Gastrocnemius medialis (tissue), 4 donors: Measurements from ENCODE around the gene EEPD1.

ENCODE experiments used
- POLR2A ChIP-seq, 2 donors: fragments of 450-650 bp; IDR thresholded peaks; one replicate each; pipeline ENCODE4 v1.6.1; 2017; ENCODE audit warnings: antibody characterized with exemption in 2 of 2, mild to moderate bottlenecking in 2 of 2, moderate library complexity in 2 of 2
- TF ChIP-seq, protein P1 (sequence below), 5 experiments: fragments of 450-650 bp in 3 of 5; fragments of 200-600 bp in 2 of 5; sonication (generic) in 2 of 5; IDR thresholded peaks in 4 of 5; conservative IDR thresholded peaks in 1 of 5; 1 replicate in 4 of 5; 2 replicates in 1 of 5; pipeline ENCODE4 v1.5.1; 2016 to 2019; ENCODE audit warnings: antibody characterized with exemption in 5 of 5, mild to moderate bottlenecking in 3 of 5, moderate library complexity in 3 of 5

DNA sequence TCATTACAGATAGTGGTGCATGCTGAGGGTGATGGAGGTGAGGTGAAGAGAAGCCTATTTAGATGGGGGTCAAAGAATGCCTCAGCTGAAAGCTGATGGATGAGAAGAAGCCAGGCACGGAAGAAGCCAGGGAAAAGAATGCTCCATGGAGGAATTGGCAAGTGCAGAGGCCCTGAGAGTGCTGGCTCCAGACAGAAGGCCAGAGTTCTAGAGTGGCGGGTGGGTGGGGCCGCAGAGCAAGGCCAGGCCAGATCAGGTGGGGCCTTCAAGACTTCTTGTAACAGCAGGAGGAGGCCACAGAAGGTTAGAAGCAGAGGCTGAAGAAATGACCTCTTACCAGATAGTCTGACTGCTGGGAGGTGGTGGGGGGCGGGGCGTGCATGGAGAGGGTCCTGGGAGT, 7.3 kb downstream of the EEPD1 start:
- TF ChIP-seq, protein P1, sequence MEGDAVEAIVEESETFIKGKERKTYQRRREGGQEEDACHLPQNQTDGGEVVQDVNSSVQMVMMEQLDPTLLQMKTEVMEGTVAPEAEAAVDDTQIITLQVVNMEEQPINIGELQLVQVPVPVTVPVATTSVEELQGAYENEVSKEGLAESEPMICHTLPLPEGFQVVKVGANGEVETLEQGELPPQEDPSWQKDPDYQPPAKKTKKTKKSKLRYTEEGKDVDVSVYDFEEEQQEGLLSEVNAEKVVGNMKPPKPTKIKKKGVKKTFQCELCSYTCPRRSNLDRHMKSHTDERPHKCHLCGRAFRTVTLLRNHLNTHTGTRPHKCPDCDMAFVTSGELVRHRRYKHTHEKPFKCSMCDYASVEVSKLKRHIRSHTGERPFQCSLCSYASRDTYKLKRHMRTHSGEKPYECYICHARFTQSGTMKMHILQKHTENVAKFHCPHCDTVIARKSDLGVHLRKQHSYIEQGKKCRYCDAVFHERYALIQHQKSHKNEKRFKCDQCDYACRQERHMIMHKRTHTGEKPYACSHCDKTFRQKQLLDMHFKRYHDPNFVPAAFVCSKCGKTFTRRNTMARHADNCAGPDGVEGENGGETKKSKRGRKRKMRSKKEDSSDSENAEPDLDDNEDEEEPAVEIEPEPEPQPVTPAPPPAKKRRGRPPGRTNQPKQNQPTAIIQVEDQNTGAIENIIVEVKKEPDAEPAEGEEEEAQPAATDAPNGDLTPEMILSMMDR (IDR thresholded peaks at IDR 0.05 in 4 of 5, conservative IDR thresholded peaks at IDR 0.05 in 1 of 5) = no peak
- no peak for TF ChIP-seq POLR2A (IDR thresholded peaks at IDR 0.05)
